Omental fat pad (tissue), 4 donors: ENCODE results near the gene FIS1. TPM values are rescaled to one million over a fixed set of nuclear protein-coding genes. Genes with fewer than 3 reads are reported as not detected.

Experiments
- ATAC-seq: fragments of 150-250 bp; one replicate; pipeline ENCODE4 v1.9.1; 2016; ENCODE audit warnings: mild to moderate bottlenecking, moderate library complexity; ENCODE audit not compliant: low FRiP score
- DNase-seq: peaks from one replicate; pipeline ENCODE4 v3.0.0-alpha.2; 2019; ENCODE audit warnings: low spot score
- small RNA-seq: library from RNA; depleted of rRNA; stranded (forward); fragments of <200 nt; gene quantifications from one replicate; pipeline ENCODE3, GENCODE V24; 2016
- total RNA-seq, 4 donors: library from RNA; depleted of rRNA; stranded (reverse); fragments of >200 nt; gene quantifications; one replicate each; pipeline ENCODE4 v1.1.0, GENCODE V29; 2016
- TF ChIP-seq, protein P1 (sequence below), 3 donors: fragments of 450-650 bp; IDR thresholded peaks; one replicate each; pipeline ENCODE4 v1.5.1; 2016 to 2017; ENCODE audit warnings: antibody characterized with exemption in 3 of 3, mild to moderate bottlenecking in 3 of 3, moderate library complexity in 2 of 3

The FIS1 gene
- total RNA-seq, 4 donors from 2014 or later: 243 to 384 (median 344) TPM

DNA sequence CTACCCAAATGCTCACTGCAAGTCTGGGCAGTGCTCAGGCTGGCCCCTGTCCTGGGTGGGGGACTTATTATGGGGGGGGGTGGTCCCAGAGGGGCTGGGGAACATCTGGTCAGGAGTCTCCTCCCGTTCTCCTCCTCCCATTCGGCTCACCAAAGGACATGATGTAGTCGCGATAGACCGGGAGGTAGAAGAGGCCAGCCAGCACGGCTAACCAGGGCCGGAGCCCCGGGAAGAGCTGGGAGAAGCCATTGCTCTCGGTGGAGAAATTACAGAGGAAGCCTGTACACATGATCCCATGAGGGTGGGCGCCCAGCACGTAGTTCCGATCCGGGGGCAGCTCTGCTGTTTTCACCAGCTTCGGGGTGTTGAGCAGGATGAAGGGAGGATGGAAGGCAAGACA is 46.4 kb downstream of the FIS1 start:
- ATAC-seq: no peak
- TF ChIP-seq, protein P1, sequence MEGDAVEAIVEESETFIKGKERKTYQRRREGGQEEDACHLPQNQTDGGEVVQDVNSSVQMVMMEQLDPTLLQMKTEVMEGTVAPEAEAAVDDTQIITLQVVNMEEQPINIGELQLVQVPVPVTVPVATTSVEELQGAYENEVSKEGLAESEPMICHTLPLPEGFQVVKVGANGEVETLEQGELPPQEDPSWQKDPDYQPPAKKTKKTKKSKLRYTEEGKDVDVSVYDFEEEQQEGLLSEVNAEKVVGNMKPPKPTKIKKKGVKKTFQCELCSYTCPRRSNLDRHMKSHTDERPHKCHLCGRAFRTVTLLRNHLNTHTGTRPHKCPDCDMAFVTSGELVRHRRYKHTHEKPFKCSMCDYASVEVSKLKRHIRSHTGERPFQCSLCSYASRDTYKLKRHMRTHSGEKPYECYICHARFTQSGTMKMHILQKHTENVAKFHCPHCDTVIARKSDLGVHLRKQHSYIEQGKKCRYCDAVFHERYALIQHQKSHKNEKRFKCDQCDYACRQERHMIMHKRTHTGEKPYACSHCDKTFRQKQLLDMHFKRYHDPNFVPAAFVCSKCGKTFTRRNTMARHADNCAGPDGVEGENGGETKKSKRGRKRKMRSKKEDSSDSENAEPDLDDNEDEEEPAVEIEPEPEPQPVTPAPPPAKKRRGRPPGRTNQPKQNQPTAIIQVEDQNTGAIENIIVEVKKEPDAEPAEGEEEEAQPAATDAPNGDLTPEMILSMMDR (IDR thresholded peaks at IDR 0.05): no peak
- no peak for DNase-seq

DNA sequence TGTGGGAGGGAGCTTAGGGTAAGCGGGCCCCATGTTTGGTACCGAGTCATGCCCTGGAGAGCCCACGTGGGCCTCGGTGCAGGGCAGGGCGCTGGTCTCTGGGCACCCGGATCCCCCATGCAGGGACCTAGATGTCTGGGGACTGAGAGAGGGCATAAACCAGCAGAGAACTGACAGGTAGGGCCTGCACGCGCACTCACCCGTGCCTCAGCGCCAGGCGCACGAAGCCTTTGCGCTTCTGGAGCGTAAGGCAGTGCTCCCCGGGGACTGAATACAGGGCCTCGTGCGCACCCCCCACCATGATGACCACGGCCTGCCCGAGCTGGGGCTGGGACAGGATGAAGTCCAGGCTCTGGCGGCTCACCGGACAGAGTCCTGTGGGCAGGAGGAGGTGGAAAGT is 46.9 kb downstream of the FIS1 start:
- ATAC-seq (no peak), DNase-seq (no peak)
- TF ChIP-seq, protein P1 (IDR thresholded peaks at IDR 0.05): no peak

DNA sequence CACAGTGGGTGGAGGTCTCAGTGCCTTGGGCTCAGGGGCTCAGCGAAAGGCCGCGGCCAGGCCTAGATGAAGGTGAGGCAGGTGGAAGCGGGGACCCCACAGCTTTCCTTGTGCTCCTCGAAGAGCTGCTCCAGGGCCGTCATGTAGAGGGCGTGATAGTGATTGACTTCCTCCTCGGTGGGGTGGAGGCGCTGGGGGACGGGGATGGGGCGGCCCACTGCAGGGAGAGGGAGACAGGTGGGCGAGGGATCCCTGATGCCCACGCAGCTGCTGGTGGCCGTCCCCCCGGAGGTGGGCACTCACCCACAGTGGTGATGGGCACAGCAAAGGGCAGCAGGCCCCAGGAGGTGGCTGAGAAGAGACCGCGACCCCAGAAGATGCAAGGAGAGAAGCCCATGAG is 49.0 kb downstream of the FIS1 start:
- ATAC-seq: no peak
- DNase-seq: no peak
- TF ChIP-seq, protein P1 (IDR thresholded peaks at IDR 0.05): no peak

Small RNA genes within 50 kb of the gene (small RNA-seq; reads per million reads assigned to genes)
- gene RNU6-1104P: not detected

Other genes with a start within 250 kb of the FIS1 start
- gene MUC17, start 225.0 kb downstream of the FIS1 start, total RNA-seq: not detected
- gene TRIM56, start 159.6 kb downstream of the FIS1 start, total RNA-seq: 10 to 100 TPM; 14.1 to 41.1 (median 20.9) TPM
- 100 to 1,000 TPM in 2 of 4 donors, 10 to 100 TPM in 2; 36.4 to 861 (median 118) TPM for gene SERPINE1, start 118.0 kb downstream of the FIS1 start, total RNA-seq
- 10 to 100 TPM; 30.7 to 52.3 (median 36.4) TPM for gene AP1S1, start 90.6 kb downstream of the FIS1 start, total RNA-seq
- under 1 TPM in 1 of 4 donors, not detected in 3; 0.60 TPM for gene VGF, start 79.5 kb downstream of the FIS1 start, total RNA-seq
- gene NAT16, start 64.8 kb downstream of the FIS1 start, total RNA-seq: under 1 TPM in 1 of 4 donors, not detected in 3; 0.09 TPM
- not detected for gene MOGAT3, start 44.0 kb downstream of the FIS1 start, total RNA-seq
- 10 to 100 TPM; 41.1 to 68.5 (median 51.6) TPM for gene PLOD3, start 27.5 kb downstream of the FIS1 start, total RNA-seq
- gene ZNHIT1, start 26.9 kb downstream of the FIS1 start, total RNA-seq: 100 to 1,000 TPM in 1 of 4 donors, 10 to 100 TPM in 3; 54.6 to 113 (median 77.1) TPM
- 100 to 1,000 TPM in 1 of 4 donors, 10 to 100 TPM in 3; 43.3 to 280 (median 60.5) TPM for gene CLDN15, start 7.3 kb downstream of the FIS1 start, total RNA-seq
- 10 to 100 TPM in 2 of 4 donors, 1 to 10 TPM in 2; 8.4 to 21.4 (median 12.6) TPM for gene IFT22, start 76.7 kb upstream of the FIS1 start, total RNA-seq
- under 1 TPM in 1 of 4 donors, not detected in 3; 0.37 TPM for gene COL26A1, start 117.8 kb upstream of the FIS1 start, total RNA-seq